Astrocyte of the cerebellum (primary cell): ENCODE results near the gene GJA4.

ENCODE experiments used
- DNase-seq: peaks from one replicate; pipeline ENCODE4 v3.0.0-alpha.2; 2011; ENCODE audit warnings: low read depth
- H3K4me3 ChIP-seq: 2 replicates; pipeline ENCODE4 v1.5.1; 2011; ENCODE audit warnings: mild to moderate bottlenecking, low read depth, low read length, moderate library complexity
- CTCF ChIP-seq: IDR thresholded peaks from 2 replicates; pipeline ENCODE4 v1.5.1; 2012; ENCODE audit warnings: low read length, low read depth, moderate library complexity, mild to moderate bottlenecking; ENCODE audit errors: missing control alignments
- in situ Hi-C: cut with HindIII; loops from 2 replicates; pipeline ENCODE4 v1.10.0; 2017; ENCODE audit warnings: low sequenced_read_pairs

Gene GJA4

GRCh38 chr1:34829250-34829649 lies 36.5 kb downstream of the GJA4 start:
- no peak for DNase-seq
- in situ Hi-C loops: no loop called here
- no peak for TF ChIP-seq CTCF
- H3K4me3 ChIP-seq: no peak overlapping the region

GRCh38 chr1:34831721-34832246 lies 39.0 kb downstream of the GJA4 start:
- no peak for TF ChIP-seq CTCF
- H3K4me3 ChIP-seq: no peak overlapping the region
- no peak for DNase-seq
- in situ Hi-C loops: no loop called here

- TF ChIP-seq CTCF: no peak
- no peak overlapping the region for H3K4me3 ChIP-seq
- in situ Hi-C loops: no loop called here
- DNase-seq: no peak
These were observed 40.9 kb downstream of the GJA4 start for GRCh38 chr1:34833711-34834110.

- in situ Hi-C loops: no loop called here
- no peak overlapping the region for H3K4me3 ChIP-seq
- TF ChIP-seq CTCF: no peak
- DNase-seq: no peak
These were observed 46.9 kb downstream of the GJA4 start for GRCh38 chr1:34839526-34840305.

GRCh38 chr1:34840426-34840825 lies 47.6 kb downstream of the GJA4 start:
- no peak overlapping the region for H3K4me3 ChIP-seq
- in situ Hi-C loops: no loop called here
- DNase-seq: no peak
- TF ChIP-seq CTCF: no peak

- DNase-seq: no peak
- H3K4me3 ChIP-seq: no peak overlapping the region
- in situ Hi-C loops: no loop called here
- no peak for TF ChIP-seq CTCF
These were observed 49.3 kb downstream of the GJA4 start for GRCh38 chr1:34842073-34842472.
